K562 (cell line): ENCODE results near the gene PRR14L.

Source experiments
- MYBL2 ChIP-seq, 2 experiments: fragments of 450-650 bp in 1 of 2; sonication (generic) in 1 of 2; formaldehyde crosslinking in 1 of 2; IDR thresholded peaks; 2 replicates each; pipeline versions ENCODE4 v1.6.1 to v1.8.1; 2017 to 2022; ENCODE audit warnings: borderline replicate concordance in 1 of 2, inconsistent platforms in 1 of 2, low read depth in 1 of 2, mild to moderate bottlenecking in 1 of 2, missing genetic modification reagents in 1 of 2, moderate library complexity in 1 of 2
- NFYB ChIP-seq: IDR thresholded peaks from 2 replicates; pipeline ENCODE4 v1.6.1; 2011; ENCODE audit warnings: mild to moderate bottlenecking, moderate library complexity; ENCODE audit not compliant: insufficient read length; ENCODE audit errors: extremely low read depth
- NR2C1 ChIP-seq, 2 experiments: fragments of 450-650 bp; IDR thresholded peaks; 2 replicates each; pipeline ENCODE4 v1.6.1; 2017; ENCODE audit warnings: mild to moderate bottlenecking in 2 of 2, antibody characterized with exemption in 1 of 2, inconsistent platforms in 1 of 2, missing compliant biosample characterization in 1 of 2, missing genetic modification characterization in 1 of 2

GRCh38 chr22:31678748-31679147, 71.2 kb downstream of the PRR14L start:
- no peak for TF ChIP-seq NR2C1 (IDR thresholded peaks at IDR 0.05)
- no peak for TF ChIP-seq NR2C1 (tag; IDR thresholded peaks at IDR 0.05)
- no peak for TF ChIP-seq NFYB
- no peak for TF ChIP-seq MYBL2 (IDR thresholded peaks at IDR 0.05; ENCODE audit: low read depth)
- no peak for TF ChIP-seq MYBL2 (CRISPR knock-in tag; IDR thresholded peaks at IDR 0.05; ENCODE audit: borderline replicate concordance)
